Brain microvascular endothelial cell (primary cell): ENCODE results near the gene IDH1.
"Not testable (repeated sequence)": the region's sequence is repeated elsewhere in the genome, so short reads cannot be mapped to it uniquely, and the experiment has no call there.

Experiments
- DNase-seq: peaks from one replicate; pipeline ENCODE4 v3.0.0-alpha.2; 2020
- H3K27ac ChIP-seq: fragments of 250-450 bp; sonication (Bioruptor Pico); 2 replicates; pipeline ENCODE4 v1.5.1; 2020; ENCODE audit warnings: mild to moderate bottlenecking, moderate library complexity
- H3K27me3 ChIP-seq: fragments of 250-450 bp; sonication (Bioruptor Pico); replicated peaks from 2 replicates; pipeline ENCODE4 v1.5.1; 2020; ENCODE audit warnings: mild to moderate bottlenecking
- H3K36me3 ChIP-seq: fragments of 250-450 bp; sonication (Bioruptor Pico); replicated peaks from 2 replicates; pipeline ENCODE4 v1.5.1; 2020; ENCODE audit warnings: mild to moderate bottlenecking
- H3K4me3 ChIP-seq: 2 replicates; pipeline ENCODE4 v1.5.1; 2011; ENCODE audit warnings: low read depth, mild to moderate bottlenecking, control low read depth, low read length, moderate library complexity
- in situ Hi-C: cut with HindIII; loops from 2 replicates; pipeline ENCODE4 v1.10.0; 2017; ENCODE audit warnings: low sequenced_read_pairs, low pct_ligation_motif_present
- TF ChIP-seq, protein P1 (sequence below): IDR thresholded peaks from 2 replicates; pipeline ENCODE4 v1.5.1; 2011; ENCODE audit warnings: low read depth, mild to moderate bottlenecking, moderate library complexity, low read length, control low read depth, inconsistent platforms; ENCODE audit errors: missing control alignments

IDH1 gene

DNA sequence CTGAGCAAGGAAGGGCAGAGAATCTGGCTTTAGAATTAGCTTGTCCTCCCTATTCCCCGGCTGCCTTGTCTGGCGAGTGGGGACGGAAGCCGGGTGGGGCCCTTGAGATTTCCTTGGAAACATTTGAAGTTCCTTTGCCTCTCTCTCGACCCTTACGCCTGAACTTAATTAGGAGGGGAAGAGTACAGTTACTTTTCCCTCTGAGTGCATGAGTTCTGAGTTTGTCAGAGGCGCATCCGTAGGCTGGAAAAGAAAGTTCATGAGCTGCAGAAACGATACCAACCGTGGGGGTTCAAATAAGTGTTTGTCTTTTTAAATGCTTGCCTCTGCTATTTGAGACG, 11.7 kb upstream of the IDH1 start:
- DNase-seq = no peak
- H3K27me3 ChIP-seq = no peaks in the 10 kb centered on the region
- peaks cover 3% of the 10 kb centered on the region for H3K36me3 ChIP-seq
- H3K27ac ChIP-seq = peak overlapping the region; percentile 82
- in situ Hi-C loops = no loop called here
- H3K4me3 ChIP-seq = peak overlapping the region; percentile 92
- TF ChIP-seq, protein P1, sequence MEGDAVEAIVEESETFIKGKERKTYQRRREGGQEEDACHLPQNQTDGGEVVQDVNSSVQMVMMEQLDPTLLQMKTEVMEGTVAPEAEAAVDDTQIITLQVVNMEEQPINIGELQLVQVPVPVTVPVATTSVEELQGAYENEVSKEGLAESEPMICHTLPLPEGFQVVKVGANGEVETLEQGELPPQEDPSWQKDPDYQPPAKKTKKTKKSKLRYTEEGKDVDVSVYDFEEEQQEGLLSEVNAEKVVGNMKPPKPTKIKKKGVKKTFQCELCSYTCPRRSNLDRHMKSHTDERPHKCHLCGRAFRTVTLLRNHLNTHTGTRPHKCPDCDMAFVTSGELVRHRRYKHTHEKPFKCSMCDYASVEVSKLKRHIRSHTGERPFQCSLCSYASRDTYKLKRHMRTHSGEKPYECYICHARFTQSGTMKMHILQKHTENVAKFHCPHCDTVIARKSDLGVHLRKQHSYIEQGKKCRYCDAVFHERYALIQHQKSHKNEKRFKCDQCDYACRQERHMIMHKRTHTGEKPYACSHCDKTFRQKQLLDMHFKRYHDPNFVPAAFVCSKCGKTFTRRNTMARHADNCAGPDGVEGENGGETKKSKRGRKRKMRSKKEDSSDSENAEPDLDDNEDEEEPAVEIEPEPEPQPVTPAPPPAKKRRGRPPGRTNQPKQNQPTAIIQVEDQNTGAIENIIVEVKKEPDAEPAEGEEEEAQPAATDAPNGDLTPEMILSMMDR = peak; percentile 12

DNA sequence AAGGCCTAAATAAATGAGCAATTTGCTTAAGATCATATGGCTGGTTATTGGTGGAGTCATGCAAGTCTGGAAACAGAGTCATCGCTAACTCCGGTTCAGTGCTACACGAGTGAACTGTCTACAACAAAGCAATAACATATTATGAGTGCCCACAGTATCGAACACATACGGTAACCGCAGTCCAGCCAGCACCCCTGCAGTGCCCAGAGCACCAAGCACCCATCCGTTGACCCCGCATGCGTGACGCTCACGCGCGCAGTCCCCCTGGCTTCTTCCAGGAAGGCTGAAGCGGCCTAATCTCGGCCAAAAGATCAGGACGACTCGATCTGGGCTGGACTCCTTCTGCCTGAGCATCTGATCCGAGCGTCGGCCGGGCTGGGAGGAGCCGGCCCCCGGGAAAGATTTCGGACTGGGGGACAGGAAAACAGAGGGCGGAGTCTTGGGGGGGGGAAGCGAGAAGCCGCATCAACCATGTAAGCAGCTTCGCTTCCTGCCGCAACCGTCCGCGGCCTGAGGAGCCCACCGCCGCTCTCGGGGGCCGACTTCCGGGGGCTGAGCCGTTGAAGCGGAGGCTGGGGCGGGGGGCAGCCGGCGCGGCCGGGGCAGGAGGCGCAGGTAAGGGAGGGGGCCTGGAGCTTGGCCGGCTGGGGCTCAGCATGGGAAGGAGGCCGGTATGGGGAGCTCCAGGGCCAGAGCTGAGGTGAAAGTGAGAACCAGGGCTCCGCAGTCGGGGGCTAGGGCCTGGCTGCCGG, 11.1 kb upstream of the IDH1 start, which contains the start of gene PIKFYVE:
PIKFYVE (plus strand) TSS at position 455 of the 752 bp plus-strand sequence. CDS start 5,265 bp downstream, outside the sequence.
- H3K27me3 ChIP-seq = no peaks in the 10 kb centered on the region
- in situ Hi-C loops = no loop called here

DNA sequence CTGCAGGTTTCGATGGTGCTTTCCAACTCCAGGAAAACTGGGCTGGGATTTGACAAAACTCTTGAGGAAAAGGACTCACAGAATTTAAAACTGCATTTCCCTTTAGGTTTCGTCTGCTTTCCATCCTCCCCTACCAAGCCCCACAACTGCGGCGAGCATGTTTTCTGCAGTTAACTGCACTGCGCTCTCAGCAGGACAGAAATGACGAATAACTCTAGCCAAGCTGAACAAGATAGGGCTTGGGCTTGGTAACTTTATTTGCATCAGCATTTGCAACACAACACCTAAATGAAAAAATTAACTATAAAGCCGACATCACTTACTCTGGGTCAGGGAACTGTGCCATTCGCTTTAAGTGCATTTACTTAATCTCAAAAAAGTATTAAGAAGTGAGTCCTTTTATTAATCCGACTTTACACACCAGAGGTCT, 10.5 kb upstream of the IDH1 start:
- Histone ChIP-seq H3K27ac (peak overlapping the region; percentile 82), H3K4me3 (peak overlapping the region; percentile 92), H3K27me3 (no peaks in the 10 kb centered on the region), H3K36me3 (no peaks in the 10 kb centered on the region)
- TF ChIP-seq, protein P1 = no peak
- DNase-seq = peak; percentile 61
- in situ Hi-C loops = no loop called here

More for the DNA sequence above, 11.1 kb upstream of the IDH1 start, which contains the start of gene PIKFYVE:
- Histone ChIP-seq H3K27ac (peak within 1 kb of the TSS; percentile 82), H3K36me3 (no peaks in the 10 kb centered on the region), H3K4me3 (peak within 1 kb of the TSS; percentile 92)
- DNase-seq = peak; percentile 98
- TF ChIP-seq, protein P1 = peak; percentile 9

DNA sequence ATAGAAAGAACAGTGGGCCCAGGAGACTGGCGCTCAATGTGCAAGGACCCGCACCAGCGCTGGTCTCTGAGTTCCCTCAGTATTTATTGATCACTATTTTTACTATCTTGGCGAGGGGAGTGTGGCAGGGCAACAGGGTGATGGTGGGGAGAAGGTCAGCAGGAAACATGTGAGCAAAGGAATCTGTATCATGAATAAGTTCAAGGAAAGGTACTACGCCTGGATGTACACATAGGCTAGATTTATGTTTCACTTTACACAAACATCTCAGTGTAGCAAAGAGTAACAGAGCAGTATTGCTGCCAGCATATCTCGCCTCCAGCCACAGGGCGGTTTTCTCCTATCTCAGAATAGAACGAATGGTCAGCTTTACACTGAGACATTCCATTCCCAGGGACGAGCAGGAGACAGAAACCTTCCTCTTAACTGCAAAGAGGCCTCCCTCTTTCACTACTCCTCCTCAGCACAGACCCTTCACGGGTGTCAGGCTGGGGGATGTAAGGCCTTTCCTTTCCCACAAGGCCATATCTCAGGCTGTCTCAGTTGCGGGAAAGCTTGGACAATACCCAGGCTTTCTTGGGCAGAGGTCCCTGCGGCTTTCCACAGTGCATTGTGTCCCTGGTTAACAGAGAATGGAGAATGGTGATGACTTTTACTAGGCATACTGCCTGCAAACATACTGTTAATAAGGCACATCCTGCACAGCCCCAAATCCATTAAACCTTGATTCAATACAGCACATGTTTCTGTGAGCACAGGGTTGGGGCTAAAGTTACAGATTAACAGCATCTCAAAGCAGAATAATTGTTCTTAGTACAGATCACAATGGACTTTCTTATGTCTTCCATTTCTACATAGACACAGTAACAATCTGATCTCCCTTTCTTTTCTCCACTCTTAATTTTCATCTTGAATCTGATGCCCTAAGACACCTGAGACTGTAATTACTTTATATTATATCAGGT, 2.3 kb upstream of the IDH1 start:
- H3K27me3 ChIP-seq, H3K4me3 ChIP-seq, H3K27ac ChIP-seq, H3K36me3 ChIP-seq, in situ Hi-C loops: not testable (repeated sequence)
- peak; percentile 18 for DNase-seq

DNA sequence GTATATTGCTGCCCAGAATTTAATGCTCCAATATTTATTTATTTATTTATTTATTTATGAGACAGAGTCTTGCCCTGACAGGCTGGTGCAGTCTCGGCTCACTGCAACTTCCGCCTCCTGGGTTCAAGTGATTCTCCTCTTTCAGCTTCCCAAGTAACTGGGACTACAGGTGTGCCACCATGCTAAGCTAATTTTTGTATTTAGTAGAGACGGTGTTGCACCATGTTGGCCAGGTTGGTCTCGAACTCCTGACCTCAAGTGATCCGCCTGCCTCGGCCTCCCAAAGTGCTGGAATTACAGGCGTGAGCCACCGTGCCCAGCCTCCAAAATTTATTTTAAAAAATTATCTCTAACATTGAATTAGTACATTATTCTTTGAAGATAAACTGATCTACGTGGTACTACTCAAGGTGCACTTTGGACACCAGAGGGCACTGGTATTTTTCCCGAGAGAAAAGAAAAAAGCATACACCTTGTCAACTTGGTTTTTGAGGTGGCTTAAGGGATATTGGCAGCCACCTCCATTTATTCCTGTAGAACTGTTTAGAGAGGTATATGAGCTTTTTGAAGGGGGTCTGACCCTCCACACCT, 1.4 kb upstream of the IDH1 start:
- DNase-seq = no peak
- Histone ChIP-seq H3K27me3 (no peaks in the 10 kb centered on the region), H3K4me3 (no peak overlapping the region), H3K27ac (no peak overlapping the region), H3K36me3 (peaks cover 3% of the 10 kb centered on the region)
- TF ChIP-seq, protein P1 = peak; percentile 36
- in situ Hi-C loops = no loop called here
